Posterior cingulate gyrus (tissue), 11 donors: ENCODE measurements around the gene RNF215.

Experiments used
- DNase-seq, 10 donors: peaks; one replicate each; pipeline versions ENCODE4 v3.0.0 to v3.0.0-alpha.2; 2020 to 2021; ENCODE audit warnings: mixed read lengths in 3 of 10
- intact Hi-C: fragments of 100-400 bp; cut with DNase I; formaldehyde crosslinking; loops from one replicate; pipeline ENCODE4 v1.15.1; 2023

The RNF215 gene

GRCh38 chr22:30386960-30387827 is at the start of gene RNF215:
RNF215 (minus strand) TSS chr22:30387411; CDS start chr22:30387313, 98 bp downstream.
- intact Hi-C loops: loop anchor here (1.0 to 5.0 kb wide), 3 partner anchors 100 to 280 kb away; no protein-coding TSS in a partner anchor
- DNase-seq: peak; percentile 71 to 97 (median 82)

- intact Hi-C loops: no loop called here
Observed at GRCh38 chr22:30436196-30436595, 49.0 kb upstream of the RNF215 start.

GRCh38 chr22:30435674-30436126 is 48.5 kb upstream of the RNF215 start:
- DNase-seq: peak in 2 of 10 donors; percentile 13 to 77
- intact Hi-C loops: no loop called here

More at GRCh38 chr22:30436196-30436595, 49.0 kb upstream of the RNF215 start:
- peak in 1 of 10 donors; percentile 63 for DNase-seq

GRCh38 chr22:30434843-30435242 is 47.6 kb upstream of the RNF215 start:
- intact Hi-C loops: no loop called here
- DNase-seq: peak in 1 of 10 donors; percentile 22

GRCh38 chr22:30433773-30434172 is 46.6 kb upstream of the RNF215 start:
- no peak for DNase-seq
- intact Hi-C loops: no loop called here

GRCh38 chr22:30433227-30433626 is 46.0 kb upstream of the RNF215 start:
- no peak for DNase-seq
- intact Hi-C loops: no loop called here

- peak in 1 of 10 donors; percentile 33 for DNase-seq
- intact Hi-C loops: no loop called here
Observed at GRCh38 chr22:30432520-30432919, 45.3 kb upstream of the RNF215 start.

GRCh38 chr22:30432096-30432495 is 44.9 kb upstream of the RNF215 start:
- intact Hi-C loops: no loop called here
- DNase-seq: peak in 1 of 10 donors; percentile 39

- peak in 1 of 10 donors; percentile 68 for DNase-seq
- intact Hi-C loops: no loop called here
Observed at GRCh38 chr22:30430933-30431332, 43.7 kb upstream of the RNF215 start.

- intact Hi-C loops: no loop called here
- peak in 1 of 10 donors; percentile 24 for DNase-seq
Observed at GRCh38 chr22:30429887-30430286, 42.7 kb upstream of the RNF215 start.

GRCh38 chr22:30427871-30428270 is 40.7 kb upstream of the RNF215 start:
- DNase-seq: peak in 1 of 10 donors; percentile 32
- intact Hi-C loops: no loop called here

GRCh38 chr22:30426388-30427353 is 39.5 kb upstream of the RNF215 start:
- intact Hi-C loops: no loop called here

GRCh38 chr22:30425616-30426387 is 38.6 kb upstream of the RNF215 start, which contains the start of gene MTFP1:
MTFP1 (plus strand) TSS chr22:30425768; CDS start chr22:30425880, 112 bp downstream.
- intact Hi-C loops: no loop called here
- DNase-seq: peak in 9 of 10 donors; percentile 40 to 91 (median 52)

More at GRCh38 chr22:30426388-30427353, 39.5 kb upstream of the RNF215 start:
- DNase-seq: peak; percentile 54 to 95 (median 74)

GRCh38 chr22:30425327-30425615 is 38.1 kb upstream of the RNF215 start:
- DNase-seq: no peak
- intact Hi-C loops: no loop called here

GRCh38 chr22:30424534-30425326 is 37.5 kb upstream of the RNF215 start:
- intact Hi-C loops: no loop called here
- peak in 1 of 10 donors; percentile 57 for DNase-seq

GRCh38 chr22:30423959-30424533 is 36.8 kb upstream of the RNF215 start:
- intact Hi-C loops: loop anchor here (1.0 kb wide), 1 partner anchor 27 kb away; the partner anchor contains the start of gene SEC14L2

GRCh38 chr22:30423301-30423958 is 36.2 kb upstream of the RNF215 start:
- peak in 4 of 10 donors; percentile 46 to 91 (median 83) for DNase-seq
- intact Hi-C loops: loop anchor here (1.0 kb wide), 1 partner anchor 26 kb away; the partner anchor contains the start of gene SEC14L2

More at GRCh38 chr22:30423959-30424533, 36.8 kb upstream of the RNF215 start:
- DNase-seq: peak; percentile 97 to 100 (median 98)
